Measurements from ENCODE around the gene RASGRF1.

DNA sequence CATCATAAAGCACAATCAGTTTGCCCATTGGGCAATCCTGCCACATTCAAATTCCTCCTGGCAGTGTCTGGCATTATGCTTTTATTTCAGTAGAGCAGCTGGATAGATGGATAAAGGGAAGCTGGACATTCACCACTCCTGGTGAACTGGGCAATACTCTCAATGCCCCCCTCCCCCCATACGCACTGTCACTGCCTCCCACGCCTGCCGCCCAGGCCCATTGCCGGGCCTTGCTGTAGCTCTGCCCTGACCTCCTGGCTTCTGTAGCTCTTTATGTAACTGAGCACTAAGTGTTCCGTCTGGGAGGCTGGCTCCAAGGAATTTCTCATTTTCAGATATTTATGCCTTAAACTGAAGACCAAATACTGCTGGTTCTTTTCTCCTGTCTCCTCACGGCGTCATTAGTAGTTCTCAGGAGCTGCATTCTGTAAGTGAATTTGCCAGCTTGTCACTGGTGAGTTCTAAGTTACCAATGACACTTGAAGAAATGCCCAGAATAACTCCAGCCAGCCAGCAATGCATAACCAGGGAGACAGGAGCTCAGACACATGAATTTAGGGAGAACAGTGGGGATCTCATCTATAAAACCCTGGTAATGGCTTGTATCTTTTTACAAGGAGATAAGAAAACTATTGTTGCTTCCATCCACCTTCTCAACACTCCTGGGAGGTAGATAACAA is 25.5 kb upstream of the RASGRF1 start:
- no peak for TF ChIP-seq RARB (CRISPR knock-in tag; IDR thresholded peaks at IDR 0.05)
- TF ChIP-seq OSR1 (CRISPR knock-in tag; IDR thresholded peaks at IDR 0.05) = no peak
- no peak for TF ChIP-seq ARNTL (CRISPR knock-in tag; IDR thresholded peaks at IDR 0.05; ENCODE audit: borderline replicate concordance, low read depth)
- TF ChIP-seq TCF4 (CRISPR knock-in tag; IDR thresholded peaks at IDR 0.05; ENCODE audit: borderline replicate concordance) = no peak
- TF ChIP-seq ZFP30 (CRISPR knock-in tag; IDR thresholded peaks at IDR 0.05) = no peak
- TF ChIP-seq ZFP3 (CRISPR knock-in tag; IDR thresholded peaks at IDR 0.05) = no peak
- no peak for TF ChIP-seq ZNF70 (CRISPR knock-in tag; IDR thresholded peaks at IDR 0.05)
- TF ChIP-seq TOX (CRISPR knock-in tag; IDR thresholded peaks at IDR 0.05; ENCODE audit: borderline replicate concordance) = no peak
- TF ChIP-seq, protein P1, sequence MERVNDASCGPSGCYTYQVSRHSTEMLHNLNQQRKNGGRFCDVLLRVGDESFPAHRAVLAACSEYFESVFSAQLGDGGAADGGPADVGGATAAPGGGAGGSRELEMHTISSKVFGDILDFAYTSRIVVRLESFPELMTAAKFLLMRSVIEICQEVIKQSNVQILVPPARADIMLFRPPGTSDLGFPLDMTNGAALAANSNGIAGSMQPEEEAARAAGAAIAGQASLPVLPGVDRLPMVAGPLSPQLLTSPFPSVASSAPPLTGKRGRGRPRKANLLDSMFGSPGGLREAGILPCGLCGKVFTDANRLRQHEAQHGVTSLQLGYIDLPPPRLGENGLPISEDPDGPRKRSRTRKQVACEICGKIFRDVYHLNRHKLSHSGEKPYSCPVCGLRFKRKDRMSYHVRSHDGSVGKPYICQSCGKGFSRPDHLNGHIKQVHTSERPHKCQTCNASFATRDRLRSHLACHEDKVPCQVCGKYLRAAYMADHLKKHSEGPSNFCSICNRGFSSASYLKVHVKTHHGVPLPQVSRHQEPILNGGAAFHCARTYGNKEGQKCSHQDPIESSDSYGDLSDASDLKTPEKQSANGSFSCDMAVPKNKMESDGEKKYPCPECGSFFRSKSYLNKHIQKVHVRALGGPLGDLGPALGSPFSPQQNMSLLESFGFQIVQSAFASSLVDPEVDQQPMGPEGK (CRISPR knock-in tag; IDR thresholded peaks at IDR 0.05; ENCODE audit: borderline replicate concordance) = no peak

All from SK-N-SH treated with all-trans-retinoic acid at 6 μM for 48 hours (cell line).